ENCODE measurements around the gene CFTR. TPM values are rescaled to one million over a fixed set of nuclear protein-coding genes. Genes with fewer than 3 reads are reported as not detected.

CFTR gene
- total and polyA plus RNA-seq, 9 donors: 0.12 to 2.4 (median 0.71) TPM; not detected in 3

DNA sequence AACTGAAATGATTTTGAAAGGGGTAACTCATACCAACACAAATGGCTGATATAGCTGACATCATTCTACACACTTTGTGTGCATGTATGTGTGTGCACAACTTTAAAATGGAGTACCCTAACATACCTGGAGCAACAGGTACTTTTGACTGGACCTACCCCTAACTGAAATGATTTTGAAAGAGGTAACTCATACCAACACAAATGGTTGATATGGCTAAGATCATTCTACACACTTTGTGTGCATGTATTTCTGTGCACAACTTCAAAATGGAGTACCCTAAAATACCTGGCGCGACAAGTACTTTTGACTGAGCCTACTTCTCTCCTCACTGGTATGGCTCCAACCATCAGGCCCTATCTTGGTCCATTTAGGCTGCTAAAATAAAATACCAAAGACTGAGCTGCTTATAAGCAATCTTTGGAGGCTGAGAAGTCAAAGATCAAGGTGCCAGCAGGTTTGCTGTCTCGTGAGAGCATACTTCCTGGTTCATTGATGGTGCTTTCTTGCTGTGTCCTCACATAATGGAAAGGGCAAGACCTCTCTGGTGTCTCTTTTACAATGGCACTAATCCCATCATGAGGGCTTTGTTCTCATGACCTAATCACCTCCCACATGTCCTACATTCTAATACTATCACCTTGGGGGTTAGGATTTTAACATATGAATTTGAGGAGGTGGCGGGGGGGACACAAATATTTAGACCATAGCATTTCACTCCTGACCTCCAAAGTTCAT is 173.3 kb downstream of the CFTR start:
- no peak for DNase-seq
- 87 to 91% (median 88%) methylated on average over 4 of the region's 4 CpGs for WGBS, 3 donors
- H3K36me3 ChIP-seq: no peaks in the 10 kb centered on the region
- H3K9me3 ChIP-seq: no peaks in the 10 kb centered on the region
- TF ChIP-seq POLR2A (IDR thresholded peaks at IDR 0.05) (no peak), EP300 (IDR thresholded peaks at IDR 0.05) (no peak)
- TF ChIP-seq, protein P1, sequence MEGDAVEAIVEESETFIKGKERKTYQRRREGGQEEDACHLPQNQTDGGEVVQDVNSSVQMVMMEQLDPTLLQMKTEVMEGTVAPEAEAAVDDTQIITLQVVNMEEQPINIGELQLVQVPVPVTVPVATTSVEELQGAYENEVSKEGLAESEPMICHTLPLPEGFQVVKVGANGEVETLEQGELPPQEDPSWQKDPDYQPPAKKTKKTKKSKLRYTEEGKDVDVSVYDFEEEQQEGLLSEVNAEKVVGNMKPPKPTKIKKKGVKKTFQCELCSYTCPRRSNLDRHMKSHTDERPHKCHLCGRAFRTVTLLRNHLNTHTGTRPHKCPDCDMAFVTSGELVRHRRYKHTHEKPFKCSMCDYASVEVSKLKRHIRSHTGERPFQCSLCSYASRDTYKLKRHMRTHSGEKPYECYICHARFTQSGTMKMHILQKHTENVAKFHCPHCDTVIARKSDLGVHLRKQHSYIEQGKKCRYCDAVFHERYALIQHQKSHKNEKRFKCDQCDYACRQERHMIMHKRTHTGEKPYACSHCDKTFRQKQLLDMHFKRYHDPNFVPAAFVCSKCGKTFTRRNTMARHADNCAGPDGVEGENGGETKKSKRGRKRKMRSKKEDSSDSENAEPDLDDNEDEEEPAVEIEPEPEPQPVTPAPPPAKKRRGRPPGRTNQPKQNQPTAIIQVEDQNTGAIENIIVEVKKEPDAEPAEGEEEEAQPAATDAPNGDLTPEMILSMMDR (IDR thresholded peaks at IDR 0.05): no peak
- no peak overlapping the region for H3K27ac ChIP-seq
- H3K4me3 ChIP-seq: no peak overlapping the region
- H3K27me3 ChIP-seq: no peaks in the 10 kb centered on the region
- intact Hi-C loops (cut with DNase I): no loop called here
- H3K4me1 ChIP-seq (ENCODE audit: insufficient read depth): no peaks in the 10 kb centered on the region

DNA sequence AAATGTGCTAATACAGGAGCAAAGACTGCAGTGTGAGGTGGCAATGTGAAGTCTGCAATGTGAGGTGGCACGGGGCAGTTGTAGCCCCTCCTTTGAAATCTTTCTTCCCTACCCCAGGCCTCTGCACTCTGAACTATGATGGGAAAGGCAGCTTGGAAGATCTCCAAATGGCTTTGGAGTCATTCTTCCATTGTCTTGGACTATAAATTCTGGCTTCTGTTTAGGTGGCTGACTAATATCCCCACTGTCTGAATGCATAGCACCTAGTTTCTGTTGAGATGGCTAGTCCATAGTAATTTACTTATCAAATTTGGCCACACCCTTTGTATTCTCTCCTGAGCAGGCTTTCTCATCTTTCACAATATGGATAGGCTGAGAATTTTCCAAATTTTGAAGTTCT is 175.0 kb downstream of the CFTR start:
- intact Hi-C loops (cut with DNase I): no loop called here
- no peak overlapping the region for H3K27ac ChIP-seq
- 81 to 90% (median 90%) methylated on average over 1 of the region's 1 CpG for WGBS, 3 donors

DNA sequence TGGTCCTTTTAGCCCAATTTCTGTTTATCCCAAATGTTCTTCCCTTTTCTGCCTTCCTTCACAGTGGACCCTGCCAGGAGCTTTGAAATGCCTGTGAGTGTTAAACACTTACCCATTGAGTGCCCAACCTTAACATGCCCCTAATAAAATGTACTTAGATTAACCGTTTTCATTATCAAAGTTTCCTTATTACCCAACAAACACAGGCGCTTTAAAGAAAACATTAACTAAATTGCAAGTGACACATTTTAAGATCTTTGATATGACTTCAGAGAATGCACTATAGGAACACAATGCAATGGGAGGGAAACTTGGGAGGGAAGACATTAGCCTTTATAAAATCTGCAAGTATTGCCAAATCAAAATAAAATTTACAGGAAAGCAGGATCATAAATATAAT is 177.0 kb downstream of the CFTR start:
- 67 to 76% (median 70%) methylated on average over 2 of the region's 2 CpGs for WGBS, 3 donors
- H3K36me3 ChIP-seq: no peaks in the 10 kb centered on the region

More for the DNA sequence above, 175.0 kb downstream of the CFTR start:
- no peaks in the 10 kb centered on the region for H3K36me3 ChIP-seq
- H3K27me3 ChIP-seq: no peaks in the 10 kb centered on the region
- TF ChIP-seq, protein P1 (IDR thresholded peaks at IDR 0.05): no peak
- TF ChIP-seq EP300 (IDR thresholded peaks at IDR 0.05) (no peak), POLR2A (IDR thresholded peaks at IDR 0.05) (no peak)
- DNase-seq: no peak
- H3K4me3 ChIP-seq: no peak overlapping the region
- no peaks in the 10 kb centered on the region for H3K9me3 ChIP-seq
- H3K4me1 ChIP-seq (ENCODE audit: insufficient read depth): no peaks in the 10 kb centered on the region

DNA sequence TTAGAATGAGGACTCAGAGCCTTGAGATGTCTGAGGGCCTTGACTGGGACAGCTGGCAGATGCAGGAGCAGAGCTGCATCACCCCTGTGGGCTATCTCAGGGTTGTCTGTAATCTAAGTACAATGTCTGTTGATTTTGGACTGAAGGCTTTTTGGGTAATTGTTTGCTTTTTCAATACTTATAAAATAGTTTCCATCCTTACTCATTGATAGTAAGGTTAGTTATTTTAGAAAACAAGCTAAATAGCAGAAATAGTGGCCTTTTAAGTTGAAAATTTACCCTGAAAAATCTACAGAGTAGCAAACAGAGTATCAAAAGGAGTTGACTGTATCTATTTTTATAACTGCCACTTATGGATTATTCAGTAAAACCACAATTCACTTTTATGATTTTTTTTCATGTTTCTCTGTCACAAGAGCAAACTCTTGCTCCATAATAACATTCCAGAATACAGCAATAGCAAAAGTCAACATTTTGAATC is 179.7 kb downstream of the CFTR start:
- H3K27ac ChIP-seq: no peak overlapping the region
- TF ChIP-seq EP300 (IDR thresholded peaks at IDR 0.05) (no peak), POLR2A (IDR thresholded peaks at IDR 0.05) (no peak)
- TF ChIP-seq, protein P1 (IDR thresholded peaks at IDR 0.05): no peak
- no peaks in the 10 kb centered on the region for H3K27me3 ChIP-seq
- no peak for DNase-seq
- H3K36me3 ChIP-seq: no peaks in the 10 kb centered on the region
- intact Hi-C loops (cut with DNase I): no loop called here
- H3K4me3 ChIP-seq: no peak overlapping the region
- H3K9me3 ChIP-seq: no peaks in the 10 kb centered on the region
- no peaks in the 10 kb centered on the region for H3K4me1 ChIP-seq (ENCODE audit: insufficient read depth)

More for the DNA sequence above, 177.0 kb downstream of the CFTR start:
- Histone ChIP-seq H3K4me3 (no peak overlapping the region), H3K27ac (no peak overlapping the region), H3K27me3 (no peaks in the 10 kb centered on the region), H3K9me3 (no peaks in the 10 kb centered on the region), H3K4me1 (ENCODE audit: insufficient read depth) (no peaks in the 10 kb centered on the region)
- no peak for DNase-seq
- intact Hi-C loops (cut with DNase I): no loop called here
- no peak for TF ChIP-seq POLR2A (IDR thresholded peaks at IDR 0.05)
- no peak for TF ChIP-seq EP300 (IDR thresholded peaks at IDR 0.05)
- TF ChIP-seq, protein P1 (IDR thresholded peaks at IDR 0.05): no peak

Data from ovary (tissue), 9 donors.